ENCODE measurements around the gene RERE.
"Not testable (repeated sequence)": the region's sequence is repeated elsewhere in the genome, so short reads cannot be mapped to it uniquely, and the experiment has no call there.

Gene RERE

GRCh38 chr1:8631163-8631562, 186.3 kb downstream of the RERE start:
- DNase-seq, result no peak

DNA sequence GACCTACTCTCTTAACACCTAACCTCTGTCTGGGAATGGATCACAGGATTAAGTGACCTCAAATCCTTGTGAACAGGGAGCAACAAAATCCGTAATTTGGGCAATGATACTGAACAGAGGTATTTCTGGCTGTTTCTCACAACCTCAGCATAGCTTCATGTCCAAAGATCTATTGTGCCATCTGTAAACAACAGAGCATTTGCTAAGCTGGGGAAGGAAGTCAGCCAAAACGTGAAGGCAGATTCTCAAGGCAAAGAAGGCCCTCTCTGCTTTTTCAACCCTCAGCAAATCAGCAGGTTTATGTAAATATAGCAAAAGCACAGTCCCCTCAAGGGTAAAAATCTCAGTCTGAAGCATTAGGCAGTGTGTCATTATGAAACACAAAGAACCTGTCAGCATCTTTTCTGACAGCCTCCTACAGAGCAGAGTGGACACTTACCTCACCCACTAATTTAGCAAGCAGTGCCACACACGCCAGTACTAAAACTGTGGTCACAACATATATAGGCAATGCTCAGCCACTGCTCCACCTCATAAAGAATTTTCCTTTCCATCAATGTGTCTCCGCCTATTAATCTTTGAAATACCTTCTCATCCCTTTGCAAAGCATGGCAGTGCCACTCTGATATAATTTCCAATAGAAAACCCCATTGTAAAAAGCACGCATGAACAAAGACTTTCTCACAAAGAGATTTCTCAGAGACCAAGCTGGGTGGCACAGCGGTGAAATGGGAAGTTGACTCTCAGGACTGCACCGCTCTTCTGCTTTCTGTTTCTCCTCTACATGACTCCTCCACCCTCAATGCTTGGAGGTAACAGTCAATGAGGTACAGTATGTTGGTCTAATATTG, 188.0 kb downstream of the RERE start:
- DNase-seq, result peak; percentile 50 to 57

DNA sequence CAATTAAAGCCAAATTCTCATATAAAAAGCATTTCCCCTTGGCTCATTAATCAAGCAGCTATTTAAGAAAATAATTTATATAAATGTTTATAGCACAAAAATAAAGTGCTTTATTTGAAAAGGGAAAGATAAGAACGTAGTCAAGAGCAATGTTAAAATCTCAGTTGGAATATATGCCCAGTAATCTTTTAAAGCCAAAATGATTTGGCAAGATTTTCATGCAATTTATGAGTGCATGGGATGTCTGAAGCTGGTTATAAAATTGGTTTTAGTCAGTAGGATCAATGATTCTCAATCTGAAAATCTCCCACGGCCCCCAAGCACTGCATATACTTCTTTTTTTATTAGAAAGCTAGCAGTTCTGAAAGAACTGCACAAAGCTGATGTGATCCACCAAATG, 188.8 kb downstream of the RERE start:
- DNase-seq, result no peak

GRCh38 chr1:8627728-8628127, 189.7 kb downstream of the RERE start:
- DNase-seq, result no peak

DNA sequence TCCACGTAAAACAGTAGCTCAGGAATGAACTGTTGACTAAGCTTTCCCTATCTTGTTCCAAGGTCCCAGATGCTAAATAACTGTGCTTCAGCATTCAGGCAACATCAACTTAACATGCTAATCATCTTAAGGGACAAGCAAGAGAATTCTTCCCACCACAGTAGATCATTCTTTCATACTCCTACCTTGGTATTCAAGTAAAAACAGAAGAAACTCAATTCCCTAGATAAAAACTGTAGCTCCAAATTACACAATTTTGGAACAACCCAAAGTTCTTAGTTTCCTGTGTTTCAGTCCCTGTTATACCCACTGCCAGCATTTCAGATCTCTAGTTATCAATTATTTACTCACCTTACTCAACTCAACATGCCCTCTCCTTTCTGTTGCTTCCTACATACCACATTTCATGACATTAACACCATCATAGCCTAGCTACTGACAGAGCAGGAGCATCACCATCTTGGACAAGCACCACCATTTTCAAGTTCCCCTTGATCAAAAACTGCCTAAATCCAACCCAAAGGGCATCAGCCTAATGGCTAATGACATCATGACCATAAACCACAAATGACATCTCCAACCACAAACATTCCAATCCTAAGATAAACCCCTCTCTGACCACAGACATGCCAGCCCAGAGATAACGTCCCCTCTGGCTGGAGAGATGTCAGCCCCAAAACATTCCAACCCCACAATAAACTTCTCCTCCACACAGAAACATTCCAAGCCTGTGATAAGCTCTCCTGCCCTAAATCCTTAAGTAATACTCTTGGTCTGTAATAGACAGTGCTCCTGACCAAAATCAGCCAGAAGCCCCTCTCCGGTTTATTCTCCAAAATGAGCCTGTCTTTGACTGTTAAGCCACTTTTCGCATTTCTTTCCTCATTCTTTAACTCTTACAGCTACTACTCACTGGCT, 191.2 kb downstream of the RERE start:
- no peak for DNase-seq

GRCh38 chr1:8625491-8625890, 191.9 kb downstream of the RERE start:
- DNase-seq, result no peak

- DNase-seq, result not testable (repeated sequence)
Observed at GRCh38 chr1:8623651-8624192, 193.7 kb downstream of the RERE start.

GRCh38 chr1:8621785-8622348, 195.6 kb downstream of the RERE start:
- DNase-seq, result not testable (repeated sequence)

GRCh38 chr1:8621034-8621582, 196.3 kb downstream of the RERE start:
- not testable (repeated sequence) for DNase-seq

DNA sequence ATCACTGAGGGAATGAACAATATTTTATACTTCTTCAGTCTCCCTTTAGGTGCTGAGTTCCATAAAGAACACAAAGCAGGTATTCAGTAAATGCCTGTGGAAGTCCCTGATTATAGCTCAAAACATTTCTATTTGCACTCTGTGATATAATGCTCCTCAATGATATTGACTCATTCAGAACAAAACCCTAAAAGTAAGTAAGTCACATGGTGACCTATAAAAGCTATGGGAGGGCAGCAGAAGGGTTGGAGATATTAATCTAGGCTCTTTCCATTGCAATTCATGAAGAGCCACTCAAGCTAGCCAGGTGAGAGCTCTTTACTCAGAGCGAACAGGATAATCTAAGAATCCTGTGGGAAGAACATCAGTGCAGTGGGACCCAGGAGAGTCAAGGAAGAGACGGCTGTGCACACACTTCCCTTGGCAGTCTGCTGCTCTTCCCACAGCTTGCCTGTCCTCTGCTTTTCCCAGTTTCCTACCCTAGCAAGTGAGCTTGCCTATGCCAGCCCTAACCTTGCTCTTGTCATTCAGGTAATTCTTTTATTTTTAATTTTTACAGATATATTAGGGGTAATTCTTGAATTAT, 197.4 kb downstream of the RERE start:
- DNase-seq, result not testable (repeated sequence)

- DNase-seq, result not testable (repeated sequence)
Observed at GRCh38 chr1:8619419-8619818, 198.0 kb downstream of the RERE start.

- DNase-seq, result not testable (repeated sequence)
Observed at GRCh38 chr1:8616791-8617190, 200.6 kb downstream of the RERE start.

DNA sequence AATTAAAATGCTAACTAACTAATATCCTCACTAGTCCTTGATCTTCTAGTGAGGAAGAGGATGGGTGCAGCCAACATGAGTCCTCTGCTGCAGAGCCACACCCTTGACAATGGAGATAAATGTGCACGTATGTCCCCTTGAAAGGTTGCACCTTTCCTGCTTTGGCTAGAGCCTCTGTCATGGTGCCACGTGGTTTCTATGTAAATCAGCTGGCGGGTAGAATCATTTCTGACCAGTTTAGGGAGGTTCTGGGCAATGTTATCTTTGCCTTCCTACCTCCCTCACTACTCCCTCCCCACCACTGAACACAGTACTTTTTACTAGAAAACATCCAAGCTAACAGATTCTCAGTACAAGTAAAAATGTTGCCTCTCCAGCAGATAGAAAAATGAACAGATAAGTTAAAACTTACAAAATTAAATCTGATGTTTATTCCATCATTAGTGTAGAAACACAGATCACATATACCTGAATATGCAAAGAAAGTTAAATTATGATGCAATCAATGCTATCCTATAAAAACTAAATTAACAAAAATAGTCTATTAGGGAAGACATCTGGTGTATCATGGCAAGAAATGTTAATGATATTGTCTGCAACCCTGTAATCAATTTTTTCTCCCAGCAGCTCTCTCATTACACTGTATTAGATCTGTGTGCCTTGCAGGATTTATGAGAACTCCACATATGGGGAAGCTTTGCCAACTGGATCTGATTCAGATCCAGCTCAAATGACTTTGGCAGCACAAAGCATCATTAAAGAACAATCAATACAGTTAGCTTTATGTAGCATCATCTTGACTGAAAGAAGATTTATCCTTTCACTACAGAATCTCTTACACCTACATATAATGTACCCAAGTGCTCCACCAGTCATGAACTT, 205.6 kb downstream of the RERE start:
- not testable (repeated sequence) for DNase-seq

- DNase-seq, result no peak
Observed at GRCh38 chr1:8607906-8608305, 209.5 kb downstream of the RERE start.

- DNase-seq, result no peak
Observed at GRCh38 chr1:8604041-8604945, 213.1 kb downstream of the RERE start.

DNA sequence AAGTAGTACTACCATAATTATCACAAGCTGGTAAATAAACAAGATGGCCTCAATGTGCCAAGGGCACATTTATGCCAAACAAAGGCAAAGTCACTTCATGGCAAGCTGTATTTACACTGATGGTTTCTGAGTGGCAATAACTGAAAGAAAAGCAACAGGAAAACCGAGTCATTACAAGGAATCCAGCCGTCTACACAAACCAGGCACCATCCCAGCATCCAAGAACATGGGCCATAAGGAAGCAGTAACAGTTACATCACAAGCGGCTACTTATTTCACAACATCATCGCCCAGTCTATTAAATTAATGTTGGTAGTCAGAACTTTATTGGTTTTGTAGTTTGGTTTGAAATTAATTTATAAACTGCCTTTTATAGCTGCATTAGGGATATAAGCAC, 214.2 kb downstream of the RERE start:
- DNase-seq, result no peak

- DNase-seq, result no peak
Observed at GRCh38 chr1:8602471-8603219, 214.8 kb downstream of the RERE start.

GRCh38 chr1:8600336-8600735, 217.1 kb downstream of the RERE start:
- no peak for DNase-seq

DNA sequence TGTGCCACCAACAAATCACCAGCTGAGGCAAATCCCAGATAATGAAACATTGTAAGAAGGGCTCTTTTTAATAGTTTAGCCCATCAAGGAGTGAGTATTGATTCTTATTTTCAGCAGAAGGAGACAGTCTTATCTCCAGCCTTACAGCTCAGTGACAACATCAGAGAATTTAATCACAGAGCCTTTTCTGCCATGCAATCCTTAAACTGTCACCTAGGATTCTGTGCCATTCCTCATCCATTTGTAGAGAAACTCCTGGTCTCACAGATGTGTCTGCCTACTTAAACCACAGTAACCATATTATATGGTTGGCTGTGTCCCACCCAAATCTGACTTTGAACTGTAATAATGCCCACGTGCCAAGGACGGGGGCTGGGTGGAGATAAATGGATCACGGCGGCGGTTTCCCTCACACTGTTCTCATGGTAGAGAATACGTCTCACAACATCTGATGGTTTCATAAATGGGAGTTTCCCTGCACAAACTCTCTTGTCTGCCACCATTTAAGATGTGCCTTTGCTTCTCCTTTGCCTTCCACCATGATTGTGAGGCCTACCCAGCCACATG, 217.7 kb downstream of the RERE start:
- no peak for DNase-seq
